ENCODE results near the gene CCDC54. TPM values are rescaled to one million over a fixed set of nuclear protein-coding genes. Genes with fewer than 3 reads are reported as not detected.

CCDC54 gene
- polyA plus RNA-seq, 1 donor from 2014 or later = not detected

GRCh38 chr3:107344722-107345121 is 32.5 kb upstream of the CCDC54 start:
- H3K27ac ChIP-seq (ENCODE audit: low read length) = no peak overlapping the region

GRCh38 chr3:107345822-107346405 is 31.3 kb upstream of the CCDC54 start:
- no peak overlapping the region for H3K27ac ChIP-seq (ENCODE audit: low read length)
- no peaks in the 10 kb centered on the region for H4K20me1 ChIP-seq (ENCODE audit: insufficient read depth)
- no peaks in the 10 kb centered on the region for H3K79me2 ChIP-seq (replicated peaks; ENCODE audit: insufficient read depth, low read length)
- peaks cover 4% of the 10 kb centered on the region for H3K9me3 ChIP-seq (ENCODE audit: low read length)
- no peaks in the 10 kb centered on the region for H3K36me3 ChIP-seq (ENCODE audit: insufficient read depth, low read length)
- H2AFZ ChIP-seq (ENCODE audit: low read depth, low read length) = no peak overlapping the region
- no peaks in the 10 kb centered on the region for H3F3A ChIP-seq (ENCODE audit: insufficient read depth, low read length, poor library complexity, severe bottlenecking)
- no peak overlapping the region for H3K4me3 ChIP-seq (ENCODE audit: low read length)
- no peaks in the 10 kb centered on the region for H3K9me2 ChIP-seq (ENCODE audit: insufficient read depth, low read length)
- H3K4me2 ChIP-seq (ENCODE audit: low read length) = no peak overlapping the region
- H3K9ac ChIP-seq (ENCODE audit: low read length) = no peak overlapping the region
- no peaks in the 10 kb centered on the region for H3K27me3 ChIP-seq (ENCODE audit: insufficient read depth, low read depth, low read length)
- TF ChIP-seq RAD21 (conservative IDR thresholded peaks at IDR 0.05) (no peak), TAF1 (IDR thresholded peaks at IDR 0.05; ENCODE audit: low read depth) (no peak), EP300 (conservative IDR thresholded peaks at IDR 0.05; ENCODE audit: poor library complexity, severe bottlenecking) (no peak), CTCF (IDR thresholded peaks at IDR 0.05; ENCODE audit: poor library complexity, severe bottlenecking) (no peak), MXI1 (conservative IDR thresholded peaks at IDR 0.05; ENCODE audit: poor library complexity, severe bottlenecking) (no peak), REST (IDR thresholded peaks at IDR 0.05; ENCODE audit: borderline replicate concordance) (no peak), SMC3 (conservative IDR thresholded peaks at IDR 0.05; ENCODE audit: poor library complexity) (no peak)

More at GRCh38 chr3:107344722-107345121, 32.5 kb upstream of the CCDC54 start:
- H3K79me2 ChIP-seq (replicated peaks; ENCODE audit: insufficient read depth, low read length) = no peaks in the 10 kb centered on the region
- no peak overlapping the region for H3K4me3 ChIP-seq (ENCODE audit: low read length)
- H3F3A ChIP-seq (ENCODE audit: insufficient read depth, low read length, poor library complexity, severe bottlenecking) = no peaks in the 10 kb centered on the region
- H4K20me1 ChIP-seq (ENCODE audit: insufficient read depth) = no peaks in the 10 kb centered on the region
- H3K4me2 ChIP-seq (ENCODE audit: low read length) = no peak overlapping the region
- TF ChIP-seq TAF1 (IDR thresholded peaks at IDR 0.05; ENCODE audit: low read depth) = no peak
- no peak for TF ChIP-seq REST (IDR thresholded peaks at IDR 0.05; ENCODE audit: borderline replicate concordance)
- no peak for TF ChIP-seq RAD21 (conservative IDR thresholded peaks at IDR 0.05)
- TF ChIP-seq SMC3 (conservative IDR thresholded peaks at IDR 0.05; ENCODE audit: poor library complexity) = no peak
- no peak for TF ChIP-seq POLR2AphosphoS5 (IDR thresholded peaks at IDR 0.05)
- TF ChIP-seq CTCF (IDR thresholded peaks at IDR 0.05; ENCODE audit: poor library complexity, severe bottlenecking) = no peak
- no peak for TF ChIP-seq EP300 (conservative IDR thresholded peaks at IDR 0.05; ENCODE audit: poor library complexity, severe bottlenecking)
- H3K36me3 ChIP-seq (ENCODE audit: insufficient read depth, low read length) = no peaks in the 10 kb centered on the region
- H3K27me3 ChIP-seq (ENCODE audit: insufficient read depth, low read depth, low read length) = no peaks in the 10 kb centered on the region
- no peaks in the 10 kb centered on the region for H3K9me2 ChIP-seq (ENCODE audit: insufficient read depth, low read length)
- H3K9me3 ChIP-seq (ENCODE audit: low read length) = peaks cover 2% of the 10 kb centered on the region
- no peak overlapping the region for H2AFZ ChIP-seq (ENCODE audit: low read depth, low read length)
- no peak overlapping the region for H3K9ac ChIP-seq (ENCODE audit: low read length)
